Coronary artery (tissue), 2 donors: ENCODE measurements around the gene MUC12.
"Not testable (repeated sequence)": the region's sequence is repeated elsewhere in the genome, so short reads cannot be mapped to it uniquely, and the experiment has no call there.

ENCODE experiments used
- DNase-seq: peaks from one replicate; pipeline ENCODE4 v3.0.0-alpha.2; 2017; ENCODE audit warnings: low spot score
- H3K27ac ChIP-seq, 2 donors: fragments of 200-600 bp; sonication (generic); one replicate each; pipeline ENCODE4 v1.5.1; 2016 to 2019
- H3K4me3 ChIP-seq: fragments of 200-600 bp; sonication (generic); 2 replicates; pipeline ENCODE4 v1.5.1; 2016; ENCODE audit warnings: mild to moderate bottlenecking, moderate library complexity
- CTCF ChIP-seq: fragments of 200-600 bp; sonication (generic); IDR thresholded peaks from one replicate; pipeline ENCODE4 v1.5.1; 2019; ENCODE audit warnings: antibody characterized with exemption

Gene MUC12

GRCh38 chr7:100983451-100984187 lies 14.3 kb downstream of the MUC12 start:
- no peak for DNase-seq
- Histone ChIP-seq H3K4me3 (no peak overlapping the region), H3K27ac (no peak overlapping the region)
- TF ChIP-seq CTCF = no peak

GRCh38 chr7:100984241-100984918 lies 15.0 kb downstream of the MUC12 start:
- not testable (repeated sequence) for H3K4me3 ChIP-seq, H3K27ac ChIP-seq, DNase-seq

- not testable (repeated sequence) for H3K27ac ChIP-seq, H3K4me3 ChIP-seq, DNase-seq
These were observed 15.8 kb downstream of the MUC12 start for GRCh38 chr7:100985033-100985797.

DNA sequence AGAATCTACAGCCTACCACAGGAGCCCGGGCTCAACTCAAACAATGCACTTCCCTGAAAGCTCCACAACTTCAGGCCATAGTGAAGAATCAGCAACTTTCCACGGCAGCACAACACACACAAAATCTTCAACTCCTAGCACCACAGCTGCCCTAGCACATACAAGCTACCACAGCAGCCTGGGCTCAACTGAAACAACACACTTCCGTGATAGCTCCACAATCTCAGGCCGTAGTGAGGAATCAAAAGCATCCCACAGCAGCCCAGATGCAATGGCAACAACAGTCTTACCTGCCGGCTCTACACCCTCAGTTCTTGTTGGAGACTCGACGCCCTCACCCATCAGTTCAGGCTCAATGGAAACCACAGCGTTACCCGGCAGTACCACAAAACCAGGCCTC lies 22.3 kb downstream of the MUC12 start:
- no peak for TF ChIP-seq CTCF
- Histone ChIP-seq H3K27ac (no peak overlapping the region), H3K4me3 (no peak overlapping the region)
- DNase-seq = no peak

DNA sequence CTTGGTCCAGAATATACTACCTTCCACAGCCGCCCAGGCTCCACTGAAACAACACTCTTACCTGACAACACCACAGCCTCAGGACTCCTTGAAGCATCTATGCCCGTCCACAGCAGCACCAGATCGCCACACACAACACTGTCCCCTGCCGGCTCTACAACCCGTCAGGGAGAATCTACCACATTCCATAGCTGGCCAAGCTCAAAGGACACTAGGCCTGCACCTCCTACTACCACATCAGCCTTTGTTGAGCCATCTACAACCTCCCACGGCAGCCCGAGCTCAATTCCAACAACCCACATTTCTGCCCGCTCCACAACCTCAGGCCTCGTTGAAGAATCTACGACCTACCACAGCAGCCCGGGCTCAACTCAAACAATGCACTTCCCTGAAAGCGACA lies 22.9 kb downstream of the MUC12 start:
- DNase-seq, H3K4me3 ChIP-seq, H3K27ac ChIP-seq: not testable (repeated sequence)

DNA sequence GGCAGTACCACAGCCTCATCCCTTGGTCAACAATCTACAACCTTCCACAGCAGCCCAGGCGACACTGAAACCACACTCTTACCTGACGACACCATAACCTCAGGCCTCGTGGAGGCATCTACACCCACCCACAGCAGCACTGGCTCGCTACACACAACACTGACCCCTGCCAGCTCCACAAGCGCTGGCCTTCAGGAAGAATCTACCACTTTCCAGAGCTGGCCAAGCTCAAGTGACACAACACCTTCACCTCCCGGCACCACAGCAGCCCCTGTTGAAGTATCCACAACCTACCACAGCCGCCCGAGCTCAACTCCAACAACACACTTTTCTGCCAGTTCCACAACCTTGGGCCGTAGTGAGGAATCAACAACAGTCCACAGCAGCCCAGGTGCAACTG lies 25.3 kb downstream of the MUC12 start:
- DNase-seq, H3K27ac ChIP-seq, H3K4me3 ChIP-seq: not testable (repeated sequence)

DNA sequence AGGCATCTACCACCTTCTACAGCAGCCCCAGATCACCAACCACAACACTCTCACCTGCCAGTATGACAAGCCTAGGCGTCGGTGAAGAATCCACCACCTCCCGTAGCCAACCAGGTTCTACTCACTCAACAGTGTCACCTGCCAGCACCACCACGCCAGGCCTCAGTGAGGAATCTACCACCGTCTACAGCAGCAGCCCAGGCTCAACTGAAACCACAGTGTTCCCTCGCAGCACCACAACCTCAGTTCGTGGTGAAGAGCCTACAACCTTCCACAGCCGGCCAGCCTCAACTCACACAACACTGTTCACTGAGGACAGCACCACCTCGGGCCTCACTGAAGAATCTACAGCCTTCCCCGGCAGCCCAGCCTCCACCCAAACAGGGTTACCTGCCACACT lies 29.2 kb downstream of the MUC12 start:
- H3K27ac ChIP-seq, DNase-seq, H3K4me3 ChIP-seq: not testable (repeated sequence)

DNA sequence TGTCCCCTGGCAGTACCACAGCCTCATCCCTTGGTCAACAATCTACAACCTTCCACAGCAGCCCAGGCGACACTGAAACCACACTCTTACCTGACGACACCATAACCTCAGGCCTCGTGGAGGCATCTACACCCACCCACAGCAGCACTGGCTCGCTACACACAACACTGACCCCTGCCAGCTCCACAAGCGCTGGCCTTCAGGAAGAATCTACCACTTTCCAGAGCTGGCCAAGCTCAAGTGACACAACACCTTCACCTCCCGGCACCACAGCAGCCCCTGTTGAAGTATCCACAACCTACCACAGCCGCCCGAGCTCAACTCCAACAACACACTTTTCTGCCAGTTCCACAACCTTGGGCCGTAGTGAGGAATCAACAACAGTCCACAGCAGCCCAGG lies 30.0 kb downstream of the MUC12 start:
- not testable (repeated sequence) for H3K4me3 ChIP-seq, H3K27ac ChIP-seq, DNase-seq

GRCh38 chr7:101000025-101000424 lies 30.7 kb downstream of the MUC12 start:
- not testable (repeated sequence) for H3K27ac ChIP-seq, DNase-seq, H3K4me3 ChIP-seq

DNA sequence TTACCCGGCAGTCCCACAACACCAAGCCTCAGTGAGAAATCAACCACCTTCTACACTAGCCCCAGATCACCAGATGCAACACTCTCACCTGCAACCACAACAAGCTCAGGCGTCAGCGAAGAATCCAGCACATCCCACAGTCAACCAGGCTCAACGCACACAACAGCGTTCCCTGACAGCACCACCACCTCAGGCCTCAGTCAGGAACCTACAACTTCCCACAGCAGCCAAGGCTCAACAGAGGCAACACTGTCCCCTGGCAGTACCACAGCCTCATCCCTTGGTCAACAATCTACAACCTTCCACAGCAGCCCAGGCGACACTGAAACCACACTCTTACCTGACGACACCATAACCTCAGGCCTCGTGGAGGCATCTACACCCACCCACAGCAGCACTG lies 33.0 kb downstream of the MUC12 start:
- H3K4me3 ChIP-seq, H3K27ac ChIP-seq, DNase-seq: not testable (repeated sequence)

GRCh38 chr7:101007361-101007760 lies 38.0 kb downstream of the MUC12 start:
- DNase-seq, H3K27ac ChIP-seq, H3K4me3 ChIP-seq: not testable (repeated sequence)

DNA sequence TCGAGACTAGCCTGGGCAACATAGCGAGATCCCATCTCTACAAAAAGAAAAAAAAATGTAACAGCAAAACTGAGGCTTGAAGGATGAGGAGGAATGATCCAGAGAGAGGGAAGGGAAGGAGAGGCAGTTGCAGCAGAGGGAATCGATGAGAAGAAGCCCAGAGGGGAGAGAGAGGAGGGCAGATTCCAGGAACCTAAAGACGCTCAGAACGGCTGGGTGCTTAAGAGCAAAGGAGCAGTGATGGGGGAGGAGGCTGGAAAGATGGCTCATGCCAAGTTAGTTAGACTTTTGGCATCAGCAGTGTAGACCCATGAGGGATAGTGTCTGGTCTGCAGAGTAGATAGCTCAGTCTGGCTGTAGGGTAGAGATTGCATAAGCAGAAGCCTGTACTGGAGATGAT lies 40.3 kb downstream of the MUC12 start:
- DNase-seq = no peak
- Histone ChIP-seq H3K27ac (no peak overlapping the region), H3K4me3 (no peak overlapping the region)
- TF ChIP-seq CTCF = no peak
